DOHH2 (cell line): ENCODE results near the gene RGL3.
"Not testable (repeated sequence)": the region's sequence is repeated elsewhere in the genome, so short reads cannot be mapped to it uniquely, and the experiment has no call there.

Experiments used
- H3F3A ChIP-seq: fragments of 200-600 bp; sonication (generic), shearing (Covaris generic); 2 replicates; pipeline ENCODE4 v1.6.0; 2016; ENCODE audit warnings: antibody characterized with exemption, mild to moderate bottlenecking; ENCODE audit not compliant: control insufficient read depth, insufficient read depth
- H3K27ac ChIP-seq: fragments of 200-600 bp; sonication (generic); 2 replicates; pipeline ENCODE4 v1.5.1; 2014; ENCODE audit warnings: low read depth, mild to moderate bottlenecking, low read length, moderate library complexity
- H3K27me3 ChIP-seq: fragments of 200-600 bp; sonication (generic); 2 replicates; pipeline ENCODE4 v1.6.1; 2014; ENCODE audit warnings: mild to moderate bottlenecking, low read length, mixed read lengths; ENCODE audit not compliant: control insufficient read depth
- H3K36me3 ChIP-seq: fragments of 200-600 bp; sonication (generic); 2 replicates; pipeline ENCODE4 v1.6.1; 2014; ENCODE audit warnings: mild to moderate bottlenecking, low read length, moderate library complexity, mixed read lengths; ENCODE audit not compliant: control insufficient read depth
- H3K4me1 ChIP-seq: fragments of 200-600 bp; sonication (generic); 2 replicates; pipeline ENCODE4 v1.6.1; 2014; ENCODE audit warnings: mild to moderate bottlenecking, low read length, mixed read lengths; ENCODE audit not compliant: control insufficient read depth
- H3K4me2 ChIP-seq: fragments of 200-600 bp; sonication (generic); 2 replicates; pipeline ENCODE4 v1.6.0; 2014; ENCODE audit warnings: mild to moderate bottlenecking, low read length, moderate library complexity
- H3K4me3 ChIP-seq: fragments of 200-600 bp; sonication (generic); 2 replicates; pipeline ENCODE4 v1.5.1; 2014; ENCODE audit warnings: mild to moderate bottlenecking, low read length, mixed read lengths
- H3K79me2 ChIP-seq: fragments of 200-600 bp; sonication (generic); 2 replicates; pipeline ENCODE4 v1.6.1; 2014; ENCODE audit warnings: mild to moderate bottlenecking, low read length, mixed read lengths; ENCODE audit not compliant: control insufficient read depth
- H3K9me2 ChIP-seq: fragments of 200-600 bp; sonication (generic); replicated peaks from 2 replicates; pipeline ENCODE4 v1.6.1; 2014; ENCODE audit warnings: mild to moderate bottlenecking, low read length, mixed read lengths; ENCODE audit not compliant: control insufficient read depth
- H3K9me3 ChIP-seq: fragments of 200-600 bp; sonication (generic); 2 replicates; pipeline ENCODE4 v1.6.1; 2014; ENCODE audit warnings: antibody characterized with exemption, low read length, mixed read lengths; ENCODE audit not compliant: control insufficient read depth, insufficient read depth
- H4K20me1 ChIP-seq: fragments of 200-600 bp; sonication (generic); 2 replicates; pipeline ENCODE4 v1.6.0; 2014; ENCODE audit warnings: low read depth, mild to moderate bottlenecking, antibody characterized with exemption, low read length, moderate library complexity; ENCODE audit not compliant: control insufficient read depth, insufficient read depth
- EZH2phosphoT487 ChIP-seq: fragments of 200-600 bp; sonication (generic); IDR thresholded peaks from 2 replicates; pipeline ENCODE4 v1.6.1; 2017; ENCODE audit warnings: borderline replicate concordance, mild to moderate bottlenecking, antibody characterized with exemption, low read length, moderate library complexity, mixed read lengths
- TF ChIP-seq, protein P1 (sequence below): fragments of 200-600 bp; sonication (generic); IDR thresholded peaks from one replicate; pipeline ENCODE4 v1.5.1; 2014; ENCODE audit warnings: antibody characterized with exemption, mild to moderate bottlenecking, low read depth, low read length; ENCODE audit not compliant: poor library complexity, severe bottlenecking

Gene RGL3

GRCh38 chr19:11410682-11411081 is 8.4 kb downstream of the RGL3 start:
- Histone ChIP-seq H3K36me3 (no peaks in the 10 kb centered on the region), H4K20me1 (no peaks in the 10 kb centered on the region), H3K4me3 (no peak overlapping the region), H3K4me2 (no peak overlapping the region), H3K79me2 (no peaks in the 10 kb centered on the region), H3F3A (no peaks in the 10 kb centered on the region), H3K9me2 (no peaks in the 10 kb centered on the region), H3K27me3 (no peaks in the 10 kb centered on the region), H3K4me1 (no peaks in the 10 kb centered on the region), H3K27ac (no peak overlapping the region), H3K9me3 (no peaks in the 10 kb centered on the region)
- TF ChIP-seq EZH2phosphoT487 = no peak
- TF ChIP-seq, protein P1, sequence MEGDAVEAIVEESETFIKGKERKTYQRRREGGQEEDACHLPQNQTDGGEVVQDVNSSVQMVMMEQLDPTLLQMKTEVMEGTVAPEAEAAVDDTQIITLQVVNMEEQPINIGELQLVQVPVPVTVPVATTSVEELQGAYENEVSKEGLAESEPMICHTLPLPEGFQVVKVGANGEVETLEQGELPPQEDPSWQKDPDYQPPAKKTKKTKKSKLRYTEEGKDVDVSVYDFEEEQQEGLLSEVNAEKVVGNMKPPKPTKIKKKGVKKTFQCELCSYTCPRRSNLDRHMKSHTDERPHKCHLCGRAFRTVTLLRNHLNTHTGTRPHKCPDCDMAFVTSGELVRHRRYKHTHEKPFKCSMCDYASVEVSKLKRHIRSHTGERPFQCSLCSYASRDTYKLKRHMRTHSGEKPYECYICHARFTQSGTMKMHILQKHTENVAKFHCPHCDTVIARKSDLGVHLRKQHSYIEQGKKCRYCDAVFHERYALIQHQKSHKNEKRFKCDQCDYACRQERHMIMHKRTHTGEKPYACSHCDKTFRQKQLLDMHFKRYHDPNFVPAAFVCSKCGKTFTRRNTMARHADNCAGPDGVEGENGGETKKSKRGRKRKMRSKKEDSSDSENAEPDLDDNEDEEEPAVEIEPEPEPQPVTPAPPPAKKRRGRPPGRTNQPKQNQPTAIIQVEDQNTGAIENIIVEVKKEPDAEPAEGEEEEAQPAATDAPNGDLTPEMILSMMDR = no peak

DNA sequence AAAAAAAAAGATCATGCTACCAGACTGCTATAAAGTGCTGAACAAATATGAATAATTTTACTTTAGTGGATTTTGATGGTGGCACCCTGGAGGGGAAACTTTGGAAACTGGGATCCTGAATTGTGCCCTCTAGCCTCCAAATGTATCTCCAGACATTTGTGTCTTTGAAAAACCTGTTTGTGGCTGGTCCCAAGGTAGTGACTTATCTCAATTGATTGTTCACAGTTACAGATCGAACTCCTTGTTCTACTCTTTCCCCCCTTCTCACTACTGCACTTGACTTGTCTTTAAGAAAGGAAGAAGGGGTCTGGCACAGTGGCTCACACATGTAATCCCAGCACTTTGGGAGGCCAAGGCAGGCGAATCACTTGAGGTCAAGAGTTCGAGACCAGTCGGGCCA is 10.5 kb downstream of the RGL3 start:
- H4K20me1 ChIP-seq = no peaks in the 10 kb centered on the region
- H3K9me2 ChIP-seq = no peaks in the 10 kb centered on the region
- H3K36me3 ChIP-seq = no peaks in the 10 kb centered on the region
- no peaks in the 10 kb centered on the region for H3F3A ChIP-seq
- H3K4me1 ChIP-seq = no peaks in the 10 kb centered on the region
- TF ChIP-seq EZH2phosphoT487 = no peak
- TF ChIP-seq, protein P1 = no peak
- no peaks in the 10 kb centered on the region for H3K79me2 ChIP-seq
- no peaks in the 10 kb centered on the region for H3K9me3 ChIP-seq
- no peak overlapping the region for H3K4me2 ChIP-seq
- no peak overlapping the region for H3K4me3 ChIP-seq
- H3K27ac ChIP-seq = no peak overlapping the region
- no peaks in the 10 kb centered on the region for H3K27me3 ChIP-seq

DNA sequence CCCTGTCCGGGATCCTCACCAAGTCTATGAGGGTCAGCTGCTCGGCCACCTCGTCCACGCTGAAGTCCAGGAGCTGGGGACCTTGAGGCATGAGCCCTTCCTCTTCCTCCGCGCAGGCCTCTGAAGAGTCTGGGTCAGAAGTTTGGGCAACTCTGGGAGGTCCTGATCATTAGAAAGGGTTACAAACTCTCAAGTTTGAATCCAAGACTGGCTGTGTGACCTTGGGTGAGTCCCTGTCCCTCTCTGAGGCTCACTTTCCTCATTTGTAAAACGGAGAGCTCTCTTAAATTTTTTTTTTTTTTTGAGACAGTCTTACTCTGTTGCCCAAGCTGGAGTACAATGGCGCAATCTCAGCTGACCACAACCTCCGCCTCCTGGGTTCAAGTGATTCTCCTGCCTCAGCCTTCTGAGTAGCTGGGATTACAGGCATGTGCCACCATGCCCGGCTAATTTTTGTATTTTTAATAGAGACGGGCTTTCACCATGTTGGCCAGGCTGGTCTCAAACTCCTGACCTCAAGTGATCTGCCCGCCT is 12.3 kb downstream of the RGL3 start:
- H3K27ac ChIP-seq, H4K20me1 ChIP-seq, H3K9me2 ChIP-seq, H3K9me3 ChIP-seq, H3K27me3 ChIP-seq, H3K36me3 ChIP-seq, H3K4me3 ChIP-seq, H3K79me2 ChIP-seq, H3F3A ChIP-seq, H3K4me2 ChIP-seq, H3K4me1 ChIP-seq: not testable (repeated sequence)

- no peaks in the 10 kb centered on the region for H4K20me1 ChIP-seq
- no peaks in the 10 kb centered on the region for H3K9me2 ChIP-seq
- no peaks in the 10 kb centered on the region for H3K27me3 ChIP-seq
- no peaks in the 10 kb centered on the region for H3K4me1 ChIP-seq
- H3F3A ChIP-seq = no peaks in the 10 kb centered on the region
- no peaks in the 10 kb centered on the region for H3K79me2 ChIP-seq
- no peak overlapping the region for H3K4me2 ChIP-seq
- no peak overlapping the region for H3K27ac ChIP-seq
- TF ChIP-seq, protein P1 = peak; percentile 43
- TF ChIP-seq EZH2phosphoT487 = no peak
- H3K4me3 ChIP-seq = no peak overlapping the region
- no peaks in the 10 kb centered on the region for H3K9me3 ChIP-seq
- H3K36me3 ChIP-seq = no peaks in the 10 kb centered on the region
These were observed 13.1 kb downstream of the RGL3 start for GRCh38 chr19:11405846-11406643.
